IMR-90 (cell line): Measurements from ENCODE around the gene XAF1. TPM values are rescaled to one million over a fixed set of nuclear protein-coding genes. Genes with fewer than 3 reads are reported as not detected.

Source experiments
- ATAC-seq: fragments of 200-7000 bp; cut with Tn5 transposase; 2 replicates; pipeline ENCODE4 v1.9.1; 2020; ENCODE audit warnings: low read depth, mild to moderate bottlenecking, moderate library complexity
- BruUV-seq: library from RNA; stranded (reverse); fragments of 400-500 nt; replicated peaks from 2 replicates; lab custom pipeline; 2021; lab: Mats Ljungman, UMichigan
- CTCF ChIA-PET: fragments of 300-600 bp; formaldehyde crosslinking; extraction: SDS; loops from one replicate; lab custom pipeline; 2021; ENCODE audit warnings: antibody characterized with exemption; lab: Yijun Ruan, JAX
- POLR2A ChIA-PET: fragments of 300-600 bp; sonication (Branson Sonifier 250); formaldehyde crosslinking; loops from one replicate; lab custom pipeline; 2022; ENCODE audit warnings: antibody characterized with exemption; ENCODE audit not compliant: unreplicated experiment; lab: Charles Lee
- DNase-seq: peaks from one replicate; pipeline ENCODE4 v3.0.0; 2013
- H2AFZ ChIP-seq: replicated peaks from 2 replicates; pipeline ENCODE3; 2013; ENCODE audit warnings: low read length, mild to moderate bottlenecking; ENCODE audit not compliant: poor library complexity
- H2AK5ac ChIP-seq: 2 replicates; pipeline ENCODE4 v1.6.1; 2013; ENCODE audit warnings: low read depth, low read length, inconsistent platforms
- H2AK9ac ChIP-seq: replicated peaks from 2 replicates; pipeline ENCODE3; 2013; ENCODE audit warnings: mild to moderate bottlenecking, low read depth, low read length, moderate library complexity; ENCODE audit not compliant: poor library complexity
- H2BK120ac ChIP-seq: 2 replicates; pipeline ENCODE4 v1.6.1; 2013; ENCODE audit warnings: low read depth, low read length, inconsistent platforms
- H2BK15ac ChIP-seq: 3 replicates; pipeline ENCODE4 v1.6.1; 2013; ENCODE audit warnings: low read depth, low read length, inconsistent platforms
- H2BK20ac ChIP-seq: 2 replicates; pipeline ENCODE4 v1.6.1; 2013; ENCODE audit warnings: low read depth, mild to moderate bottlenecking, inconsistent platforms, low read length, moderate library complexity
- H2BK5ac ChIP-seq: 2 replicates; pipeline ENCODE4 v1.6.1; 2013; ENCODE audit warnings: mild to moderate bottlenecking, low read depth, low read length, inconsistent platforms; ENCODE audit not compliant: poor library complexity, severe bottlenecking
- H3K14ac ChIP-seq: replicated peaks from 2 replicates; pipeline ENCODE4 v1.6.1; 2013; ENCODE audit warnings: low read depth, low read length, inconsistent platforms
- H3K18ac ChIP-seq: 2 replicates; pipeline ENCODE4 v1.6.1; 2013; ENCODE audit warnings: low read depth, low read length, control low read depth
- H3K23ac ChIP-seq: 2 replicates; pipeline ENCODE4 v1.6.1; 2013; ENCODE audit warnings: low read depth, low read length, inconsistent platforms
- H3K27ac ChIP-seq: 2 replicates; pipeline ENCODE4 v1.5.1; 2013; ENCODE audit warnings: mild to moderate bottlenecking, control low read depth, low read length; ENCODE audit not compliant: insufficient read depth
- H3K27me3 ChIP-seq: 2 replicates; pipeline ENCODE4 v1.6.1; 2013; ENCODE audit warnings: low read length; ENCODE audit not compliant: control insufficient read depth, insufficient read depth
- H3K36me3 ChIP-seq: 2 replicates; pipeline ENCODE4 v1.6.1; 2013; ENCODE audit warnings: low read length, mixed read lengths; ENCODE audit not compliant: control insufficient read depth, insufficient read depth
- H3K4ac ChIP-seq: 2 replicates; pipeline ENCODE4 v1.6.1; 2013; ENCODE audit warnings: low read depth, low read length, inconsistent platforms
- H3K4me1 ChIP-seq: 2 replicates; pipeline ENCODE4 v1.6.1; 2013; ENCODE audit warnings: low read length, mixed read lengths; ENCODE audit not compliant: control insufficient read depth, insufficient read depth
- H3K4me2 ChIP-seq: 2 replicates; pipeline ENCODE4 v1.6.1; 2013; ENCODE audit warnings: low read depth, mild to moderate bottlenecking, control low read depth, low read length, moderate library complexity
- H3K4me3 ChIP-seq: 2 replicates; pipeline ENCODE4 v1.5.1; 2013; ENCODE audit warnings: low read depth, mild to moderate bottlenecking, control low read depth, low read length, moderate library complexity; ENCODE audit not compliant: insufficient read depth
- H3K56ac ChIP-seq: 2 replicates; pipeline ENCODE4 v1.6.1; 2013; ENCODE audit warnings: low read length, inconsistent platforms; ENCODE audit not compliant: insufficient read depth; ENCODE audit errors: extremely low read depth
- H3K79me1 ChIP-seq, 2 experiments: 2 replicates each; pipeline ENCODE4 v1.6.1; 2013; ENCODE audit warnings: low read length in 2 of 2, inconsistent platforms in 1 of 2, low read depth in 1 of 2
- H3K9ac ChIP-seq: 2 replicates; pipeline ENCODE4 v1.6.1; 2013; ENCODE audit warnings: low read depth, low read length, control low read depth
- H3K9me1 ChIP-seq: 2 replicates; pipeline ENCODE4 v1.6.1; 2013; ENCODE audit warnings: low read length, inconsistent platforms; ENCODE audit not compliant: insufficient read depth
- H3K9me3 ChIP-seq: 2 replicates; pipeline ENCODE4 v1.6.1; 2013; ENCODE audit warnings: low read length; ENCODE audit not compliant: control insufficient read depth, insufficient read depth
- H4K20me1 ChIP-seq: 2 replicates; pipeline ENCODE4 v1.6.1; 2013; ENCODE audit warnings: low read length, inconsistent platforms; ENCODE audit not compliant: insufficient read depth
- H4K5ac ChIP-seq: 2 replicates; pipeline ENCODE4 v1.6.1; 2013; ENCODE audit warnings: mild to moderate bottlenecking, low read depth, low read length, control low read depth
- H4K8ac ChIP-seq, 2 experiments: 2 replicates each; pipeline ENCODE4 v1.6.1; 2013; ENCODE audit warnings: low read depth in 2 of 2, low read length in 2 of 2, control low read depth in 1 of 2, inconsistent platforms in 1 of 2
- H4K91ac ChIP-seq: 2 replicates; pipeline ENCODE4 v1.6.1; 2013; ENCODE audit warnings: low read depth, low read length, inconsistent platforms; ENCODE audit not compliant: insufficient read depth
- CEBPB ChIP-seq: IDR thresholded peaks from 2 replicates; pipeline ENCODE4 v1.6.1; 2012; ENCODE audit warnings: low read depth, low read length, improper control_type of control experiment
- CHD1 ChIP-seq: IDR thresholded peaks from 2 replicates; pipeline ENCODE4 v1.6.1; 2012; ENCODE audit warnings: low read depth, low read length, improper control_type of control experiment
- FOS ChIP-seq: fragments of 150-350 bp; IDR thresholded peaks from 2 replicates; pipeline ENCODE4 v1.6.1; 2016; ENCODE audit warnings: low read depth, low read length
- MAZ ChIP-seq: IDR thresholded peaks from 2 replicates; pipeline ENCODE4 v1.6.1; 2012; ENCODE audit warnings: low read depth, mild to moderate bottlenecking, low read length, improper control_type of control experiment, moderate library complexity, borderline replicate concordance
- MXI1 ChIP-seq: IDR thresholded peaks from 2 replicates; pipeline ENCODE4 v1.6.1; 2012; ENCODE audit warnings: low read depth, mild to moderate bottlenecking, low read length, moderate library complexity, borderline replicate concordance
- NFE2L2 ChIP-seq: fragments of 150-350 bp; IDR thresholded peaks from 2 replicates; pipeline ENCODE4 v1.6.1; 2016; ENCODE audit warnings: low read depth, mild to moderate bottlenecking, low read length
- POLR2A ChIP-seq: IDR thresholded peaks from 2 replicates; pipeline ENCODE4 v1.6.1; 2012; ENCODE audit warnings: mild to moderate bottlenecking, low read depth, low read length
- RAD21 ChIP-seq: IDR thresholded peaks from 2 replicates; pipeline ENCODE4 v1.6.1; 2012; ENCODE audit warnings: low read length, improper control_type of control experiment
- RCOR1 ChIP-seq: IDR thresholded peaks from 2 replicates; pipeline ENCODE4 v1.6.1; 2012; ENCODE audit warnings: mild to moderate bottlenecking, low read length, improper control_type of control experiment; ENCODE audit not compliant: insufficient replicate concordance
- RFX5 ChIP-seq: IDR thresholded peaks from 2 replicates; pipeline ENCODE4 v1.8.0; 2012; ENCODE audit warnings: low read depth, mild to moderate bottlenecking, low read length, moderate library complexity
- SMC3 ChIP-seq: fragments of 150-350 bp; IDR thresholded peaks from 2 replicates; pipeline ENCODE4 v1.6.1; 2016; ENCODE audit warnings: low read depth, mild to moderate bottlenecking, antibody characterized with exemption, low read length, moderate library complexity
- WGBS, 2 experiments: methylation state at CpG; one replicate each; pipeline versions ENCODE4 v1.1.5 to v1.1.7; 2013; ENCODE audit warnings: missing lambda C conversion rate in 2 of 2; ENCODE audit not compliant: insufficient read length in 1 of 2; ENCODE audit errors: extremely low coverage in 2 of 2; 5-methylcytosine and 5-hydroxymethylcytosine counted together
- dilution Hi-C: fragments of 300-500 bp; cut with HindIII; formaldehyde crosslinking; loops from one replicate; pipeline ENCODE4 v1.14.3; 2018; ENCODE audit warnings: low sequenced_read_pairs; ENCODE audit not compliant: unreplicated experiment
- in situ Hi-C: fragments of 300-500 bp; cut with MboI; formaldehyde crosslinking; loops from 3 replicates; pipeline ENCODE4 v1.14.3; 2019; ENCODE audit warnings: low sequenced_read_pairs, inconsistent platforms, mixed read lengths
- intact Hi-C: fragments of 100-400 bp; cut with micrococcal nuclease; formaldehyde crosslinking; loops from 2 replicates; pipeline ENCODE4 v1.10.0; 2022
- polyA plus RNA-seq, 3 experiments: library from polyadenylated mRNA; depleted of rRNA; stranded (reverse); fragments of >200 nt; gene quantifications; 2 replicates each; pipeline ENCODE4 v1.2.3, GENCODE V29; 2012; ENCODE audit warnings: low replicate concordance in 1 of 3
- total RNA-seq: library from RNA; depleted of rRNA; stranded (reverse); fragments of >200 nt; gene quantifications from 2 replicates; pipeline ENCODE4 v1.2.3, GENCODE V29; 2012
- TF ChIP-seq, protein P1 (sequence below): conservative IDR thresholded peaks from 2 replicates; pipeline ENCODE4 v1.5.1; 2012; ENCODE audit warnings: mild to moderate bottlenecking, low read depth, low read length, improper control_type of control experiment
- TF ChIP-seq, protein P2 (sequence below): fragments of 150-350 bp; IDR thresholded peaks from 2 replicates; pipeline ENCODE4 v1.6.1; 2017; ENCODE audit warnings: mild to moderate bottlenecking, antibody characterized with exemption, low read length, low read depth
- TF ChIP-seq, protein P3 (sequence below): fragments of 150-350 bp; IDR thresholded peaks from 2 replicates; pipeline ENCODE4 v1.6.1; 2016; ENCODE audit warnings: low read depth, mild to moderate bottlenecking, low read length, moderate library complexity, borderline replicate concordance

XAF1 gene
- total and polyA plus RNA-seq, 2 of the 4 experiments (the other 2 are of a cell fraction): 1.3 to 3.9 TPM

DNA sequence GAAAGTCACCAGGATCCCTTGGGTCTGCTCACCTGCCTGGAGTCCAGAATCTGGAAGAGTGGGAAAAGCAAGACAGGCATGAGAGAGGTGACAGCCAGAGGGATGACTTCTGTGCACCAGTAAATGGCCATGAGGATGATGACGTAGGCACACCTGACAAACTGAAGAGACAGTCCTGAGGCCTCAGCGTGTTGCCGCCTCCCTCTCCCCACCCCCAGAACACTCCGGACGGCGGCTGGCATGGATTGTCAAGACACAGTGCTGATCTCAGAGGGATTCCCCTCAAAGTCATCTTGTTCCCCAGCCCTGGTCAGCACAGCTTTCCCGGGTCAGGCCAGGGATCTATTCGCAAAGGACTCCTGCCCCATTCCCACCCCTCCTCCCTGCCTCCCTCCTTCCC is 48.9 kb upstream of the XAF1 start:
- POLR2A ChIA-PET: no interaction called here

More for the DNA sequence above, 48.9 kb upstream of the XAF1 start:
- ATAC-seq: no peak
- no peaks in the 10 kb centered on the region for H3K79me1 ChIP-seq
- no peak overlapping the region for H3K56ac ChIP-seq
- H3K36me3 ChIP-seq: no peaks in the 10 kb centered on the region
- no peak overlapping the region for H3K23ac ChIP-seq
- H4K5ac ChIP-seq: no peak overlapping the region
- H2BK5ac ChIP-seq: no peak overlapping the region
- no peak overlapping the region for H2AK9ac ChIP-seq
- no peak overlapping the region for H3K4me2 ChIP-seq
- no peaks in the 10 kb centered on the region for H3K9me3 ChIP-seq
- H3K18ac ChIP-seq: no peak overlapping the region
- no peak overlapping the region for H2AK5ac ChIP-seq
- H4K20me1 ChIP-seq: no peaks in the 10 kb centered on the region
- H3K27me3 ChIP-seq: peaks cover 25% of the 10 kb centered on the region
- no peak overlapping the region for H3K4me3 ChIP-seq
- H2BK15ac ChIP-seq: no peak overlapping the region
- no peak overlapping the region for H3K9ac ChIP-seq
- CTCF ChIA-PET: no interaction called here
- TF ChIP-seq POLR2A (no peak), MXI1 (no peak), FOS (no peak), CHD1 (no peak), SMC3 (no peak), RAD21 (no peak), RCOR1 (no peak), CEBPB (no peak), RFX5 (no peak), NFE2L2 (no peak), MAZ (no peak)
- TF ChIP-seq, protein P1, sequence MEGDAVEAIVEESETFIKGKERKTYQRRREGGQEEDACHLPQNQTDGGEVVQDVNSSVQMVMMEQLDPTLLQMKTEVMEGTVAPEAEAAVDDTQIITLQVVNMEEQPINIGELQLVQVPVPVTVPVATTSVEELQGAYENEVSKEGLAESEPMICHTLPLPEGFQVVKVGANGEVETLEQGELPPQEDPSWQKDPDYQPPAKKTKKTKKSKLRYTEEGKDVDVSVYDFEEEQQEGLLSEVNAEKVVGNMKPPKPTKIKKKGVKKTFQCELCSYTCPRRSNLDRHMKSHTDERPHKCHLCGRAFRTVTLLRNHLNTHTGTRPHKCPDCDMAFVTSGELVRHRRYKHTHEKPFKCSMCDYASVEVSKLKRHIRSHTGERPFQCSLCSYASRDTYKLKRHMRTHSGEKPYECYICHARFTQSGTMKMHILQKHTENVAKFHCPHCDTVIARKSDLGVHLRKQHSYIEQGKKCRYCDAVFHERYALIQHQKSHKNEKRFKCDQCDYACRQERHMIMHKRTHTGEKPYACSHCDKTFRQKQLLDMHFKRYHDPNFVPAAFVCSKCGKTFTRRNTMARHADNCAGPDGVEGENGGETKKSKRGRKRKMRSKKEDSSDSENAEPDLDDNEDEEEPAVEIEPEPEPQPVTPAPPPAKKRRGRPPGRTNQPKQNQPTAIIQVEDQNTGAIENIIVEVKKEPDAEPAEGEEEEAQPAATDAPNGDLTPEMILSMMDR: no peak
- TF ChIP-seq, protein P2, sequence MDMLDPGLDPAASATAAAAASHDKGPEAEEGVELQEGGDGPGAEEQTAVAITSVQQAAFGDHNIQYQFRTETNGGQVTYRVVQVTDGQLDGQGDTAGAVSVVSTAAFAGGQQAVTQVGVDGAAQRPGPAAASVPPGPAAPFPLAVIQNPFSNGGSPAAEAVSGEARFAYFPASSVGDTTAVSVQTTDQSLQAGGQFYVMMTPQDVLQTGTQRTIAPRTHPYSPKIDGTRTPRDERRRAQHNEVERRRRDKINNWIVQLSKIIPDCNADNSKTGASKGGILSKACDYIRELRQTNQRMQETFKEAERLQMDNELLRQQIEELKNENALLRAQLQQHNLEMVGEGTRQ: no peak
- TF ChIP-seq, protein P3, sequence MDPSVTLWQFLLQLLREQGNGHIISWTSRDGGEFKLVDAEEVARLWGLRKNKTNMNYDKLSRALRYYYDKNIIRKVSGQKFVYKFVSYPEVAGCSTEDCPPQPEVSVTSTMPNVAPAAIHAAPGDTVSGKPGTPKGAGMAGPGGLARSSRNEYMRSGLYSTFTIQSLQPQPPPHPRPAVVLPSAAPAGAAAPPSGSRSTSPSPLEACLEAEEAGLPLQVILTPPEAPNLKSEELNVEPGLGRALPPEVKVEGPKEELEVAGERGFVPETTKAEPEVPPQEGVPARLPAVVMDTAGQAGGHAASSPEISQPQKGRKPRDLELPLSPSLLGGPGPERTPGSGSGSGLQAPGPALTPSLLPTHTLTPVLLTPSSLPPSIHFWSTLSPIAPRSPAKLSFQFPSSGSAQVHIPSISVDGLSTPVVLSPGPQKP: no peak
- H3K9me1 ChIP-seq: no peaks in the 10 kb centered on the region
- H2AFZ ChIP-seq: no peak overlapping the region
- WGBS, 2 experiments: 77% methylated on average over 3 of the region's 8 CpGs; no CpG with 5 or more reads in 1 of the 2 experiments
- H3K4me1 ChIP-seq: no peaks in the 10 kb centered on the region
- no peak overlapping the region for H2BK20ac ChIP-seq
- H3K14ac ChIP-seq: no peak overlapping the region
- dilution Hi-C loops: no loop called here
- no peak overlapping the region for H3K4ac ChIP-seq
- in situ Hi-C loops: no loop called here
- DNase-seq: no peak
- H4K91ac ChIP-seq: no peak overlapping the region
- no TSS peak for BruUV-seq
- no peak overlapping the region for H2BK120ac ChIP-seq
- no peak overlapping the region for H3K27ac ChIP-seq
- no peak overlapping the region for H4K8ac ChIP-seq
- intact Hi-C loops: no loop called here
